Activated naive CD8-positive, alpha-beta T cell treated with anti-CD3 and anti-CD28 coated beads for 36 hours (primary cell): Measurements from ENCODE around the gene NRG3. TPM values are rescaled to one million over a fixed set of nuclear protein-coding genes. Genes with fewer than 3 reads are reported as not detected.
"Not testable (repeated sequence)": the region's sequence is repeated elsewhere in the genome, so short reads cannot be mapped to it uniquely, and the experiment has no call there.

Experiments used
- DNase-seq: peaks from one replicate; pipeline ENCODE4 v3.0.0; 2021
- H3K27ac Mint-ChIP-seq: one replicate; pipeline ENCODE4 v1.8.0; 2022; ENCODE audit warnings: mild to moderate bottlenecking, moderate library complexity, mixed read lengths
- H3K27me3 Mint-ChIP-seq: one replicate; pipeline ENCODE4 v1.8.0; 2022; ENCODE audit warnings: mild to moderate bottlenecking, mixed read lengths
- H3K36me3 Mint-ChIP-seq: one replicate; pipeline ENCODE4 v1.8.0; 2021; ENCODE audit warnings: mild to moderate bottlenecking, mixed read lengths
- H3K4me1 Mint-ChIP-seq: one replicate; pipeline ENCODE4 v1.8.0; 2021; ENCODE audit warnings: mixed read lengths
- H3K4me3 Mint-ChIP-seq: one replicate; pipeline ENCODE4 v1.8.0; 2022; ENCODE audit warnings: mild to moderate bottlenecking, moderate library complexity, mixed read lengths
- H3K9me3 Mint-ChIP-seq: one replicate; pipeline ENCODE4 v1.8.0; 2022; ENCODE audit warnings: mixed read lengths
- total RNA-seq, 2 experiments: library from RNA; stranded (reverse); gene quantifications; one replicate each; pipeline ENCODE4 v1.2.3, GENCODE V29; 2021

Gene NRG3
- total RNA-seq, 2 experiments from 2014 or later: not detected

DNA sequence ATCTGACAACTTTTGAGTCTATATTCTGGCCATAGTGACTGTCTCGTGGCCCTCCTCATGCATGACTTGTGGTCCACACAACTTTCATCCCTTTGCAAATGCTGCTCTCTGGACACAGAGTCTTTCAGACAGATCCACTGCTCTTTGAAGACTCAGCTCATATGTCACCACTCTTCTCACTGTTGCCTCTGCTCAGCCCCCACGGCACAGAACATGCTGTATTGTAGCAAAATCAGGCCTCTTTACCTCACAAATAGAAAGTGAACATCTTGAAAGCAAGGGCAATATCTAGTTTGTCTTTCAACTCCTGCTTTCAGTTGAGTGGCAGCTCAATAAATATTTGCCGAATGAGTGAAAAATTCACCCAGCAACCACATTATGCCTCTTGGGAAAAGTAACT lies 443.5 kb downstream of the NRG3 start:
- Mint-ChIP-seq H3K4me1 (no peaks in the 10 kb centered on the region), H3K4me3 (no peak overlapping the region), H3K27ac (no peak overlapping the region), H3K27me3 (no peaks in the 10 kb centered on the region), H3K9me3 (no peaks in the 10 kb centered on the region), H3K36me3 (no peaks in the 10 kb centered on the region)
- DNase-seq: no peak

- no peak for DNase-seq
- Mint-ChIP-seq H3K27ac (no peak overlapping the region), H3K27me3 (no peaks in the 10 kb centered on the region), H3K4me1 (no peaks in the 10 kb centered on the region), H3K4me3 (no peak overlapping the region), H3K9me3 (no peaks in the 10 kb centered on the region), H3K36me3 (no peaks in the 10 kb centered on the region)
Measured at GRCh38 chr10:82319074-82319473, 444.1 kb downstream of the NRG3 start.

- Mint-ChIP-seq H3K36me3 (no peaks in the 10 kb centered on the region), H3K4me3 (no peak overlapping the region), H3K4me1 (no peaks in the 10 kb centered on the region), H3K27ac (no peak overlapping the region), H3K27me3 (no peaks in the 10 kb centered on the region), H3K9me3 (no peaks in the 10 kb centered on the region)
- DNase-seq: no peak
Measured at GRCh38 chr10:82319562-82319961, 444.6 kb downstream of the NRG3 start.

GRCh38 chr10:82321724-82322123 lies 446.7 kb downstream of the NRG3 start:
- Mint-ChIP-seq H3K4me3 (no peak overlapping the region), H3K36me3 (no peaks in the 10 kb centered on the region), H3K4me1 (no peaks in the 10 kb centered on the region), H3K27ac (no peak overlapping the region), H3K27me3 (no peaks in the 10 kb centered on the region), H3K9me3 (peaks cover 2% of the 10 kb centered on the region)
- DNase-seq: no peak

GRCh38 chr10:82331716-82332115 lies 456.7 kb downstream of the NRG3 start:
- no peaks in the 10 kb centered on the region for H3K27me3 Mint-ChIP-seq
- H3K36me3 Mint-ChIP-seq: no peaks in the 10 kb centered on the region
- no peak for DNase-seq
- H3K4me1 Mint-ChIP-seq: no peaks in the 10 kb centered on the region
- H3K27ac Mint-ChIP-seq: no peak overlapping the region
- peaks cover 2% of the 10 kb centered on the region for H3K9me3 Mint-ChIP-seq
- H3K4me3 Mint-ChIP-seq: no peak overlapping the region

GRCh38 chr10:82335831-82336230 lies 460.8 kb downstream of the NRG3 start:
- Mint-ChIP-seq H3K9me3 (peaks cover 3% of the 10 kb centered on the region), H3K4me3 (no peak overlapping the region), H3K27ac (no peak overlapping the region), H3K4me1 (no peaks in the 10 kb centered on the region), H3K27me3 (no peaks in the 10 kb centered on the region), H3K36me3 (no peaks in the 10 kb centered on the region)
- DNase-seq: no peak

GRCh38 chr10:82340166-82340565 lies 465.2 kb downstream of the NRG3 start:
- Mint-ChIP-seq H3K4me1 (no peaks in the 10 kb centered on the region), H3K4me3 (no peak overlapping the region), H3K27ac (no peak overlapping the region), H3K27me3 (no peaks in the 10 kb centered on the region), H3K36me3 (no peaks in the 10 kb centered on the region), H3K9me3 (peaks cover 6% of the 10 kb centered on the region)
- DNase-seq: no peak

- H3K36me3 Mint-ChIP-seq, H3K9me3 Mint-ChIP-seq, H3K4me1 Mint-ChIP-seq, DNase-seq, H3K4me3 Mint-ChIP-seq, H3K27ac Mint-ChIP-seq, H3K27me3 Mint-ChIP-seq: not testable (repeated sequence)
Measured at GRCh38 chr10:82349590-82349989, 474.6 kb downstream of the NRG3 start.

DNA sequence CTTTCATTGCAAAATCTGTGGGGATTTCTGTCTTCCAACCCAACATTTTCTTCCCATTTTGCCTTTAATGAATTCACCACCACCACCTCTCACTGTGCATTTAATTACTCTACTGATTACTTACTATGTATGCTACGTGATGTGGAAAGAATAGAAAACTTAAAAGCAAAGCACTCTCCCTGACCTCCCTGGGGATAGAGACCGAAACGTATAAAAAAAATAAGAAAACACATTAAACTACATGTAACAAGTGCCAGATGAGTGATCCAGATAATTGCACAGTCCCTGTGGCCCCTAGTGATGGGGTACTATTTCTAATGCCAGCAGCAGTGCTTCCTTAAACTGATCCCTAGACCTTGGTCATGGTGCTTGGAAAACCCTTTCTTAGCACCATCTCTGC lies 478.4 kb downstream of the NRG3 start:
- no peak for DNase-seq
- no peaks in the 10 kb centered on the region for H3K9me3 Mint-ChIP-seq

DNA sequence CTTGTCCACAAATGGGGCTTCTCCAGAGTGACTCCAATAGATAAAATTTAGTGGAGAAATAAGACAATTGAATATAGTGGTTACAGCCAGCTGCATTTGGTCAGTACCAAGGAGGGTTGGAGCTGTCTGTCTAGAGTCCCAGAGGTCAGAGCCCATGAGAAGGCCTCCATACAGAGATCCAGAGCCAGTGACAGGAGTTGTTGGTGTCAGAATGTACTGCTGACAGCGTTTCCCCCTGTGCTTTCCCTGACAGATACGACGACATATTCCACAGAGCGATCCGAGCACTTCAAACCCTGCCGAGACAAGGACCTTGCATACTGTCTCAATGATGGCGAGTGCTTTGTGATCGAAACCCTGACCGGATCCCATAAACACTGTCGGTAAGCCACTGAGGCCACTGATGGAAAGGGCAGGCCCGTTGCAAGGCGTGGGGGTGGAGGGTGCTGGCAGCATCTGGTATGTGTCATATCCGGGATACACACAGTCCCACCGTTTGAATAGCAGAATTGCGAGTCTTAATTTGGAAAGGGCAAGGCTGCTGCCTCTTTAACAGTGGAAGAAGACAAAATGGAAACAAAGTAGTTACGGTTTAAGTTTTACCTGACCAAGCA lies 483.6 kb downstream of the NRG3 start:
- H3K36me3 Mint-ChIP-seq: no peaks in the 10 kb centered on the region
- H3K27me3 Mint-ChIP-seq: no peaks in the 10 kb centered on the region
- no peaks in the 10 kb centered on the region for H3K9me3 Mint-ChIP-seq
- no peaks in the 10 kb centered on the region for H3K4me1 Mint-ChIP-seq
- no peak for DNase-seq
- no peak overlapping the region for H3K27ac Mint-ChIP-seq
- H3K4me3 Mint-ChIP-seq: no peak overlapping the region

More for the DNA sequence above, 478.4 kb downstream of the NRG3 start:
- Mint-ChIP-seq H3K36me3 (no peaks in the 10 kb centered on the region), H3K27me3 (no peaks in the 10 kb centered on the region), H3K4me1 (no peaks in the 10 kb centered on the region), H3K27ac (no peak overlapping the region), H3K4me3 (no peak overlapping the region)

GRCh38 chr10:82361256-82361655 lies 486.3 kb downstream of the NRG3 start:
- Mint-ChIP-seq H3K4me1 (no peaks in the 10 kb centered on the region), H3K27me3 (no peaks in the 10 kb centered on the region), H3K9me3 (no peaks in the 10 kb centered on the region)

DNA sequence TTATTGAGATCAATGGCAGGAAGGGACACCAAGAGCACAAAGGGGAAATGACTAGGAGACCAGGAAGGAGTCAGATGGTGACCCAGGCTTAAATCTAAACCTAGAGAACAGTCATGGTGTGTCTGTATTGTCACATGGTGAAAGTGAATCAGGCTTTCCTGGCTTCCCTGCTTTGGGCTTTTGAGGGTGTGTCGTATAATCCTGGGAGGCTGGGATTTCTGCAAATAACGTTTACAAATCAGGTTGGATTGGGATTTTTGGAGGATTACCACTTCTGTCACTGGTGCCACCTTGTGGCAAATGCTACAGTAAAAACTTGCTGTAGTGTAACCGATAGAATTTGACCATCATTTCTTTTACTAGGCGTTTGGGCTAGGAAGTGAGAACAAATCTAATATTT lies 502.6 kb downstream of the NRG3 start:
- no peak for DNase-seq
- Mint-ChIP-seq H3K4me1 (no peaks in the 10 kb centered on the region), H3K27ac (no peak overlapping the region), H3K9me3 (no peaks in the 10 kb centered on the region), H3K36me3 (no peaks in the 10 kb centered on the region), H3K4me3 (no peak overlapping the region), H3K27me3 (no peaks in the 10 kb centered on the region)

More at GRCh38 chr10:82361256-82361655, 486.3 kb downstream of the NRG3 start:
- no peak overlapping the region for H3K4me3 Mint-ChIP-seq
- no peak for DNase-seq
- no peak overlapping the region for H3K27ac Mint-ChIP-seq
- no peaks in the 10 kb centered on the region for H3K36me3 Mint-ChIP-seq

DNA sequence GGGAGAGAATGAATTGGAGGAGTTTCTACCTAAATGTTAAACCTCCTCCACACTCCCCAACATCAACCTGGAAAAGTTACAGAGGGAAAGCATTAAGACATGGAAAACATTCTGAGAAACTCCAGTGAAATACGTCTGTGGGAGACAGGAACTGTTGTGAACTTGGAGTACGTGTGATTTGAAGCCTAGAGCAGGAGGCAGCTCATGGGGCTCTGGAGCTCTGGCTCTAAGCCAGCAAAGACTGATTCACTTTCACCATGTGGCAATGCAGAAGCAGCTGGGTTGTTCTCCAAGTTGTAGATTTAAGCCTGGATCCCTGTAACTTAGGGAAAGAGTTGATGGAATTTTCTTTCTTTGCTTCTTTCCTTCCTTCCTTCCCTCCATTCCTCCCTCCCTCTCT lies 503.2 kb downstream of the NRG3 start:
- H3K27ac Mint-ChIP-seq: no peak overlapping the region
- no peaks in the 10 kb centered on the region for H3K9me3 Mint-ChIP-seq
- no peak for DNase-seq
- no peaks in the 10 kb centered on the region for H3K36me3 Mint-ChIP-seq
- H3K4me3 Mint-ChIP-seq: no peak overlapping the region
- no peaks in the 10 kb centered on the region for H3K27me3 Mint-ChIP-seq
- H3K4me1 Mint-ChIP-seq: no peaks in the 10 kb centered on the region

GRCh38 chr10:82383350-82383749 lies 508.4 kb downstream of the NRG3 start:
- Mint-ChIP-seq H3K9me3 (no peaks in the 10 kb centered on the region), H3K27me3 (no peaks in the 10 kb centered on the region), H3K27ac (no peak overlapping the region), H3K36me3 (no peaks in the 10 kb centered on the region), H3K4me1 (no peaks in the 10 kb centered on the region), H3K4me3 (no peak overlapping the region)
- no peak for DNase-seq

- Mint-ChIP-seq H3K4me1 (no peaks in the 10 kb centered on the region), H3K27ac (no peak overlapping the region), H3K36me3 (no peaks in the 10 kb centered on the region), H3K4me3 (no peak overlapping the region), H3K27me3 (no peaks in the 10 kb centered on the region), H3K9me3 (no peaks in the 10 kb centered on the region)
- DNase-seq: no peak
Measured at GRCh38 chr10:82390866-82391658, 516.1 kb downstream of the NRG3 start.

- no peaks in the 10 kb centered on the region for H3K9me3 Mint-ChIP-seq
- no peak for DNase-seq
- H3K4me3 Mint-ChIP-seq: no peak overlapping the region
- H3K36me3 Mint-ChIP-seq: no peaks in the 10 kb centered on the region
- H3K4me1 Mint-ChIP-seq: no peaks in the 10 kb centered on the region
- no peaks in the 10 kb centered on the region for H3K27me3 Mint-ChIP-seq
- no peak overlapping the region for H3K27ac Mint-ChIP-seq
Measured at GRCh38 chr10:82391971-82392370, 517.0 kb downstream of the NRG3 start.
